Measurements from ENCODE around the gene TUBB2B. TPM values are rescaled to one million over a fixed set of nuclear protein-coding genes. Genes with fewer than 3 reads are reported as not detected.

TUBB2B gene
- total and polyA plus RNA-seq, 2 donors (not counting 1 experiment from before 2014, with no cell fraction given), result 3.8 to 5.2 TPM

DNA sequence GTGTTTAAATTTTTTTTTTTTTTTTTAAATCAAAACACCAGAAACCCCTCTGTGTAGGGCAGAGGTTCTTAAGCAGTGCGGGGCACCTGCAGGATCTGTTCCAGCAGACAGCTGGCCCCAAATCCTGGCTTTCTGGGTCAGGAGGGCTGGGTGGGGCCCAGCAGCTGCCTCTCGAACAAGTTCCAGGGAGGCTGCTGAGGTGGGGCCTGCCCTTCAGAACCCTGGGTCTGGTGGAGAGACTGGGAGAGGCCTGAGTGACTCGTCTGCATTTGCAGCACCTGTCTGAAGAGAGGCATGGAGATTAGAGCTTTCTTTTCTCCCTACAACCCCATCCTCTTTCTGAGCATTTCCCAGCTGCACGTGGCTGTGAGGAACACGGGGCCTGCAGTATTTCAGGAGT lies 39.7 kb upstream of the TUBB2B start:
- Histone ChIP-seq H3K4me3 (replicated peaks in 1 of 4; ENCODE audit: control extremely low read depth in 1 of 4, insufficient read depth in 1 of 4, low read depth in 3 of 4, low read length in 4 of 4) (no peak overlapping the region), H3K27ac (ENCODE audit: insufficient read depth, low read length) (no peak overlapping the region), H4K20me1 (ENCODE audit: control insufficient read depth, extremely low read depth, insufficient read depth, low read length) (no peaks in the 10 kb centered on the region), H3K9me3 (ENCODE audit: control insufficient read depth, insufficient read depth, low read depth, low read length) (no peaks in the 10 kb centered on the region), H2AFZ (ENCODE audit: low read length) (no peak overlapping the region), H3K36me3 (ENCODE audit: control insufficient read depth, insufficient read depth, low read length) (peaks cover 12% of the 10 kb centered on the region), H3K4me2 (ENCODE audit: extremely low read depth, insufficient read depth, low read length) (no peak overlapping the region), H3K4me1 (ENCODE audit: control insufficient read depth, extremely low read depth, insufficient read depth, low read length) (peaks cover 4% of the 10 kb centered on the region), H3K79me2 (ENCODE audit: control insufficient read depth, insufficient read depth, low read length) (peaks cover 18% of the 10 kb centered on the region), H3K27me3 (ENCODE audit: control insufficient read depth, insufficient read depth, low read length) (no peaks in the 10 kb centered on the region), H3K9ac (ENCODE audit: insufficient read depth, low read length) (no peak overlapping the region)
- no peak for DNase-seq (ENCODE audit: low read depth in 2 of 2)
- TF ChIP-seq EZH2 (IDR thresholded peaks at IDR 0.05; ENCODE audit: low read length, missing control alignments), result no peak
- TF ChIP-seq, protein P1, sequence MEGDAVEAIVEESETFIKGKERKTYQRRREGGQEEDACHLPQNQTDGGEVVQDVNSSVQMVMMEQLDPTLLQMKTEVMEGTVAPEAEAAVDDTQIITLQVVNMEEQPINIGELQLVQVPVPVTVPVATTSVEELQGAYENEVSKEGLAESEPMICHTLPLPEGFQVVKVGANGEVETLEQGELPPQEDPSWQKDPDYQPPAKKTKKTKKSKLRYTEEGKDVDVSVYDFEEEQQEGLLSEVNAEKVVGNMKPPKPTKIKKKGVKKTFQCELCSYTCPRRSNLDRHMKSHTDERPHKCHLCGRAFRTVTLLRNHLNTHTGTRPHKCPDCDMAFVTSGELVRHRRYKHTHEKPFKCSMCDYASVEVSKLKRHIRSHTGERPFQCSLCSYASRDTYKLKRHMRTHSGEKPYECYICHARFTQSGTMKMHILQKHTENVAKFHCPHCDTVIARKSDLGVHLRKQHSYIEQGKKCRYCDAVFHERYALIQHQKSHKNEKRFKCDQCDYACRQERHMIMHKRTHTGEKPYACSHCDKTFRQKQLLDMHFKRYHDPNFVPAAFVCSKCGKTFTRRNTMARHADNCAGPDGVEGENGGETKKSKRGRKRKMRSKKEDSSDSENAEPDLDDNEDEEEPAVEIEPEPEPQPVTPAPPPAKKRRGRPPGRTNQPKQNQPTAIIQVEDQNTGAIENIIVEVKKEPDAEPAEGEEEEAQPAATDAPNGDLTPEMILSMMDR (conservative IDR thresholded peaks at IDR 0.05 in 1 of 2, IDR thresholded peaks at IDR 0.05 in 1 of 2; ENCODE audit: low read depth in 1 of 2, low read length in 2 of 2), result no peak

DNA sequence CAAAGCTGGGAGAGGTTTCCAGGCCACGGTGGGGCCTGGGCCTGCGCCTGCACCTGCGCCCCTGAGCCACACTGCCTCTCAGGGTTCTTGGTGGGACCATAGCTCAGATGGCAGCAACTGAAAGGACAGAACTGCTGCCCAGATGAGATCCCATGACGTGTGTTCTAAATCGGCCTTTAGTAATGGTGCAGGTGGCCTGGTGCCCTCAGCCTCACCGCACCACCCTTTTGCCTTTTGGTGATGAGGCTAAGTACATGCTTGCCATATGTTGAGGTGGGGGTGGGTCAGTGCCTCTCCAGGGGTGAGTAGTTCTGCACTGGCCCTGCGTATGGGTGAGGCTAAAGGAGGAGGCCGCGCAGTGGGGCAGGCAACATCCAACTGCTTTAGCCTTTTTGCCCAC lies 38.7 kb upstream of the TUBB2B start:
- no peaks in the 10 kb centered on the region for H4K20me1 ChIP-seq (ENCODE audit: control insufficient read depth, extremely low read depth, insufficient read depth, low read length)
- no peak overlapping the region for H3K4me2 ChIP-seq (ENCODE audit: extremely low read depth, insufficient read depth, low read length)
- peaks cover 4% of the 10 kb centered on the region for H3K4me1 ChIP-seq (ENCODE audit: control insufficient read depth, extremely low read depth, insufficient read depth, low read length)
- no peak overlapping the region for H3K27ac ChIP-seq (ENCODE audit: insufficient read depth, low read length)
- H3K4me3 ChIP-seq (replicated peaks in 1 of 4; ENCODE audit: control extremely low read depth in 1 of 4, insufficient read depth in 1 of 4, low read depth in 3 of 4, low read length in 4 of 4), result no peak overlapping the region
- no peaks in the 10 kb centered on the region for H3K27me3 ChIP-seq (ENCODE audit: control insufficient read depth, insufficient read depth, low read length)
- no peak for TF ChIP-seq EZH2 (IDR thresholded peaks at IDR 0.05; ENCODE audit: low read length, missing control alignments)
- TF ChIP-seq, protein P1 (conservative IDR thresholded peaks at IDR 0.05 in 1 of 2, IDR thresholded peaks at IDR 0.05 in 1 of 2; ENCODE audit: low read depth in 1 of 2, low read length in 2 of 2), result no peak
- H3K36me3 ChIP-seq (ENCODE audit: control insufficient read depth, insufficient read depth, low read length), result peaks cover 12% of the 10 kb centered on the region
- H3K9me3 ChIP-seq (ENCODE audit: control insufficient read depth, insufficient read depth, low read depth, low read length), result no peaks in the 10 kb centered on the region
- DNase-seq (ENCODE audit: low read depth in 2 of 2), result no peak
- H3K79me2 ChIP-seq (ENCODE audit: control insufficient read depth, insufficient read depth, low read length), result peaks cover 24% of the 10 kb centered on the region
- H3K9ac ChIP-seq (ENCODE audit: insufficient read depth, low read length), result no peak overlapping the region
- H2AFZ ChIP-seq (ENCODE audit: low read length), result no peak overlapping the region

DNA sequence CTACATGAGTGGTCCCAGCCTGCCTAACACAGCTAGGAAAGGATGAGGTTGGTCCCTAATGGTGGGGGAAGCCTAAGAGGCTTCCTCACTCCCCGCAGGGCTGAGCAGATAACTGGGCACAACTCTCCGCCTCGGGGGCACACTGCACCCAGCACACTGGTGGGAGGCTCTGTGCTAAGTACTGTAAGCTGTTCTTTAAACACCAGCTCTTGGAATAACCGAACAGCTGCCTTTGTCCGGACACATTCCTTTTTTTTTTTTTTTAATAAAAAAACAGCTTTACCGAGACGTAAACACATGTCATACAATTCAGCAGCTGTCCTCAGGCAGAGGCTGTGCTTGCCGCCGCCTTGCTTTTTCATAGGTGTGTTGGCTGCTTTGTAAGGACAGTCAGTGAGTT lies 38.2 kb upstream of the TUBB2B start:
- no peak for DNase-seq (ENCODE audit: low read depth in 2 of 2)
- H2AFZ ChIP-seq (ENCODE audit: low read length), result no peak overlapping the region
- H3K36me3 ChIP-seq (ENCODE audit: control insufficient read depth, insufficient read depth, low read length), result peaks cover 11% of the 10 kb centered on the region
- peaks cover 4% of the 10 kb centered on the region for H3K4me1 ChIP-seq (ENCODE audit: control insufficient read depth, extremely low read depth, insufficient read depth, low read length)
- no peak overlapping the region for H3K9ac ChIP-seq (ENCODE audit: insufficient read depth, low read length)
- H3K4me3 ChIP-seq (replicated peaks in 1 of 4; ENCODE audit: control extremely low read depth in 1 of 4, insufficient read depth in 1 of 4, low read depth in 3 of 4, low read length in 4 of 4), result no peak overlapping the region
- TF ChIP-seq, protein P1 (conservative IDR thresholded peaks at IDR 0.05 in 1 of 2, IDR thresholded peaks at IDR 0.05 in 1 of 2; ENCODE audit: low read depth in 1 of 2, low read length in 2 of 2), result no peak
- TF ChIP-seq EZH2 (IDR thresholded peaks at IDR 0.05; ENCODE audit: low read length, missing control alignments), result no peak
- H3K4me2 ChIP-seq (ENCODE audit: extremely low read depth, insufficient read depth, low read length), result no peak overlapping the region
- H3K79me2 ChIP-seq (ENCODE audit: control insufficient read depth, insufficient read depth, low read length), result peaks cover 29% of the 10 kb centered on the region
- no peak overlapping the region for H3K27ac ChIP-seq (ENCODE audit: insufficient read depth, low read length)
- H3K9me3 ChIP-seq (ENCODE audit: control insufficient read depth, insufficient read depth, low read depth, low read length), result no peaks in the 10 kb centered on the region
- no peaks in the 10 kb centered on the region for H4K20me1 ChIP-seq (ENCODE audit: control insufficient read depth, extremely low read depth, insufficient read depth, low read length)
- no peaks in the 10 kb centered on the region for H3K27me3 ChIP-seq (ENCODE audit: control insufficient read depth, insufficient read depth, low read length)
